Neural progenitor cell (in vitro differentiated cells): ENCODE data around the gene YBEY.

Experiments
- CTCF ChIP-seq: fragments of 200-600 bp; sonication (generic); IDR thresholded peaks from 2 replicates; pipeline ENCODE4 v1.5.1; 2017; ENCODE audit warnings: antibody characterized with exemption, mild to moderate bottlenecking
- EZH2 ChIP-seq: fragments of 200-600 bp; sonication (generic); IDR thresholded peaks from 2 replicates; pipeline ENCODE4 v1.6.1; 2017; ENCODE audit warnings: antibody characterized with exemption, mild to moderate bottlenecking, moderate library complexity
- EZH2phosphoT487 ChIP-seq: fragments of 200-600 bp; sonication (generic); IDR thresholded peaks from 2 replicates; pipeline ENCODE4 v1.6.1; 2017; ENCODE audit warnings: antibody characterized with exemption

GRCh38 chr21:46286648-46287002 is 483 bp downstream of the YBEY start:
- TF ChIP-seq EZH2phosphoT487 (no peak), CTCF (no peak), EZH2 (no peak)
